ENCODE measurements around the gene ITSN1.

ITSN1 gene

GRCh38 chr21:33789697-33790096 lies 147.4 kb downstream of the ITSN1 start:
- no peaks in the 10 kb centered on the region for H3K9me3 ChIP-seq
- no peak overlapping the region for H3K27ac ChIP-seq
- no peak overlapping the region for H3K4me3 ChIP-seq (ENCODE audit: low read depth in 1 of 2, low read length in 1 of 2)
- H3K36me3 ChIP-seq, result no peaks in the 10 kb centered on the region
- no peaks in the 10 kb centered on the region for H3K27me3 ChIP-seq
- H3K4me1 ChIP-seq (ENCODE audit: control insufficient read depth in 1 of 2, insufficient read depth in 1 of 2, low read depth in 1 of 2, low read length in 1 of 2), result peaks cover 8 to 15% of the 10 kb centered on the region in 2 experiments
- TF ChIP-seq CTCF (IDR thresholded peaks at IDR 0.05), result no peak

- Histone ChIP-seq H3K4me3 (ENCODE audit: low read depth in 1 of 2, low read length in 1 of 2) (no peak overlapping the region), H3K9me3 (no peaks in the 10 kb centered on the region), H3K4me1 (ENCODE audit: control insufficient read depth in 1 of 2, insufficient read depth in 1 of 2, low read depth in 1 of 2, low read length in 1 of 2) (peaks cover 8 to 15% of the 10 kb centered on the region in 2 experiments), H3K27ac (no peak overlapping the region), H3K27me3 (no peaks in the 10 kb centered on the region), H3K36me3 (no peaks in the 10 kb centered on the region)
- TF ChIP-seq CTCF (IDR thresholded peaks at IDR 0.05), result no peak
These were observed 148.8 kb downstream of the ITSN1 start for GRCh38 chr21:33791073-33791472.

GRCh38 chr21:33794596-33794995 lies 152.3 kb downstream of the ITSN1 start:
- Histone ChIP-seq H3K27ac (no peak overlapping the region), H3K36me3 (no peaks in the 10 kb centered on the region), H3K4me1 (ENCODE audit: control insufficient read depth in 1 of 2, insufficient read depth in 1 of 2, low read depth in 1 of 2, low read length in 1 of 2) (peaks cover 8 to 15% of the 10 kb centered on the region in 2 experiments), H3K27me3 (no peaks in the 10 kb centered on the region), H3K4me3 (ENCODE audit: low read depth in 1 of 2, low read length in 1 of 2) (no peak overlapping the region), H3K9me3 (no peaks in the 10 kb centered on the region)
- no peak for TF ChIP-seq CTCF (IDR thresholded peaks at IDR 0.05)

- no peaks in the 10 kb centered on the region for H3K36me3 ChIP-seq
- H3K9me3 ChIP-seq, result no peaks in the 10 kb centered on the region
- H3K27ac ChIP-seq, result no peak overlapping the region
- peaks cover 10 to 11% of the 10 kb centered on the region in 2 experiments for H3K4me1 ChIP-seq (ENCODE audit: control insufficient read depth in 1 of 2, insufficient read depth in 1 of 2, low read depth in 1 of 2, low read length in 1 of 2)
- H3K4me3 ChIP-seq (ENCODE audit: low read depth in 1 of 2, low read length in 1 of 2), result no peak overlapping the region
- TF ChIP-seq CTCF (IDR thresholded peaks at IDR 0.05), result no peak
- no peaks in the 10 kb centered on the region for H3K27me3 ChIP-seq
These were observed 155.3 kb downstream of the ITSN1 start for GRCh38 chr21:33797565-33797964.

GRCh38 chr21:33799378-33800090 lies 157.2 kb downstream of the ITSN1 start:
- Histone ChIP-seq H3K9me3 (no peaks in the 10 kb centered on the region), H3K36me3 (no peaks in the 10 kb centered on the region), H3K27me3 (no peaks in the 10 kb centered on the region), H3K4me1 (ENCODE audit: control insufficient read depth in 1 of 2, insufficient read depth in 1 of 2, low read depth in 1 of 2, low read length in 1 of 2) (peaks cover 19 to 21% of the 10 kb centered on the region in 2 experiments), H3K4me3 (ENCODE audit: low read depth in 1 of 2, low read length in 1 of 2) (no peak overlapping the region), H3K27ac (no peak overlapping the region)
- no peak for TF ChIP-seq CTCF (IDR thresholded peaks at IDR 0.05)
